GM18861 (cell line): ENCODE measurements around the gene SBF1.

Experiments
- ATAC-seq: cut with Tn5 transposase; IDR thresholded peaks from one replicate; pipeline ENCODE4 v1.9.1; 2021; ENCODE audit not compliant: unreplicated experiment

Gene SBF1

DNA sequence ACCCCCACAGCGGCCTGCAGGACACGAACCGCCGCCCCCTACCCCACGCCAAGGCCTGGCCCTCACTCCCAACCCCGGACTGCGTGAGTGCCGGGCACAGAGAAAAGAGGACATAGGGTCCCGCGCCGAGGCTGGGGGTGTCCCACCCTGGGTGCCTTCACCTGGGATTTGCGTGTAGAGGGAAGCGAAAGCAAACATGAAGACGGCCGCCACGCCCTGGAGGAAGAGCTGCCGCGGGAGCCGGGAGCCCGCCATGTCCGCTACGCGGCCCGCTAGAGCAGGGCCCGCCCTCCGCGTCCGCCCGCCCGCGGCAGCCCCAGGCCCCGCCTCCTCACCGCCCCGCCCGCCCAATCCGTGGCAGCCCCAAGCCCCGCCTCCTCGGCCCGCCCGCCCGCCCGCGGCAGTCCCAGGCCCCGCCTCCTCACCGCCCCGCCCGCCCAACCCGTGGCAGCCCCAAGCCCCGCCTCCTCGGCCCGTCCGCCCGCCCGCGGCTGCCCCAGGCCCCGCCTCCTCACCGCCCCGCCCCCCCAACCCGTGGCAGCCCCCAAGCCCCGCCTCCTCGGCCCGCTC lies 32.7 kb upstream of the SBF1 start, which contains the start of gene LMF2:
TSS of gene LMF2 (minus strand) at position 282 of the 570 bp plus-strand sequence. CDS start at position 255, 27 bp downstream.
- no peak for ATAC-seq

DNA sequence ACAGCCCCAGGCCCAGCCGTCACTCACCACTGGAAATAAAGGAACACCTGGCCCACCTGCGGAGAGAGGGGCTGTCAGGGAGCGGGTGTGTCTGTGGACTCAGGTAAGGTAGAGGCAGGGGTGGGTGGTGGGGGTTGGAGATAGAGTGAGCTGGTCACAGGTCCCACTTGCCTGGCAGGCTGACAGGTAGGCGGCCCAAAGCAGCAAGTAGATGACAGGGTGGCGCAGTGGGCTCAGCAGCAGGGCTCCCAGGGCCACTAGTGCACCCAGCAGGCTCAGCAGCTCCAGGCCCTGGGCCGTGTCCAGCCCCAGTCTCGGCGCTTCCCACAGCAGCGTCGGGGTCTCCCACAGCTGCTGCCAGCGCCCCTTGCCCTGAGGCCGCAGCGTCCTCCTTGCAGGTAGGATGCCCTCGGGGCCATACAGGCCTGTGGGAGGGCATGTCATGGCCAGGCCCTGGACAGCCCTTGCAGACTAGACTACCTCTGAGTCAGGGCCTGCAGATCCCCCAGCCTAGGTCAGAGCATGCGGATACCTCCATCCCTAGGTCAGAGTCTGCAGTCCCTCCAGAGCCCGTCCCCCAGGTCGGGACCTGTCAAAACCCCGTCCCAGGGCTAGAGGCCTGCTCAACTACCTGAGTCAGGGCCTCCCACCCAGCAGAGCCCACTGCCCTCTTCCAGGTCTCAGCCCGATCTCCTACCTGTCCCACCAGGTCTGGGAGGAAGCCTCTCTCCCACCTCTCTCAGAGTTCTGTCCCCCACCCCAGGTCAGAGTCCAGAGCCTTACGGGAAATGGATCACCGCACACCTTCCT lies 32.0 kb upstream of the SBF1 start:
- ATAC-seq, result no peak

DNA sequence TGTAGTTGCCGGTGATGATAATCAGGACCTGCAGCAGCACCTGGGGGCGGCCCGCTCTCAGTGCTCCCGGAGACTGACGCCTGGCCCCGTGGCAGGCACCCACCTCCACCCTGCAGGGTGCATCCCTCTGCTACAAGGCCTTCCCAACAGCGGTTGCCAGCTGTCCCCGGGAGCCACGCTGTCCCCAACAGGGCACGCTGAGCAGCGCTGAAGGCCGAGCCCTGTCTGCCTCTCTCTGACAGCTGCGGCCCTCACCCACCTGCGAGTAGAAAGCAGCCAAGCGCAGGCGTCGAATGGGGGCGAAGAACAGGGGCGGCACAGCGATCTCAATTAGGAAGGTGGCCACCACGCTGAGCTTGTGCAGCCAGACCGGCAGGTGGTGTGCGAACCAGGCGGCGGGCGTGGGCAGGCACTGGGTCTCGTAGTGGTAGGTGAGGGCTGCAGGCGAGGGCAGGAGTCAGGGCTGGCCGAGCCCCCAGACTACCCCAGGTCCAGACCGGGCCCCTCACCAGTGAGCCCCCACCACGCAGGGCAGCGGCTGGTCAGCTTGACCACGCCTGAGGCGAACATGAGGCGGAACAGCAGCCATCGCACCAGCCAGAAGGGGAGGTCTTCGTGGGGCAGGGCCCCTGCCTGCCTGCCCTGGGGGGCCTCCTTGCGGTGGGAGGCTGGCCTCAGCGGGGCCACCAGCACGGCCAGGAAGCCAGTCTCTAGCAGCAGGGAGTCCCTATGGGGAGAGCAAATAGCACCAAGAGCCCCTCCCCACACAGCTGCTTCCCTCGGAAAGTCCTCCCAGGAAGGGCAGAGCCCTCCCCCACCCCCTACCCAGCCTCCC lies 31.2 kb upstream of the SBF1 start:
- no peak for ATAC-seq

DNA sequence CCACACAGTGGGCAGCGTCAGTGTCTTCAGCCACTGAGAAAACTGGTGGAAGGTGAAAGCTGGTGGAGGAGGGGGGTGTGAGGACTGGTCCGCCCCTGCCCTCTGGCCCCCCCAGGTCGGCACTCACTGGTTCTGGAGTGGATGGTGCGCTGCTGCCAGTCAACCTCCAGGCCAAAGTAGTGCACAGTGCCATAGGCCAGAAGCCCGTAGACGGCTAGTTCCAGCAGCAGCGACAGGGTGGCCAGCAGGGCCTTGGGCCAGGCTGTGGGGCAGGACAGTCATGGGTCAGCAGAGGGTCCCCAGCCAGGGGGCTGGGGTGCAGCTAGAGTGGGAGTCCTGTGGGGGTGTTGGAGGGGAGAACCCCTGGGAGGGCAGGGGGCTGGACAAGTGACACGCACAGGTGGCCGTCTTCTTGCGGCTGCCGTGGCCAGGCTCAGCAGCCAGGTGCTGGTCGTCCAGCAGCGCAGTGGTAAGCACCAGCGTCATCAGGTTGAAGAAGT lies 30.5 kb upstream of the SBF1 start:
- no peak for ATAC-seq

DNA sequence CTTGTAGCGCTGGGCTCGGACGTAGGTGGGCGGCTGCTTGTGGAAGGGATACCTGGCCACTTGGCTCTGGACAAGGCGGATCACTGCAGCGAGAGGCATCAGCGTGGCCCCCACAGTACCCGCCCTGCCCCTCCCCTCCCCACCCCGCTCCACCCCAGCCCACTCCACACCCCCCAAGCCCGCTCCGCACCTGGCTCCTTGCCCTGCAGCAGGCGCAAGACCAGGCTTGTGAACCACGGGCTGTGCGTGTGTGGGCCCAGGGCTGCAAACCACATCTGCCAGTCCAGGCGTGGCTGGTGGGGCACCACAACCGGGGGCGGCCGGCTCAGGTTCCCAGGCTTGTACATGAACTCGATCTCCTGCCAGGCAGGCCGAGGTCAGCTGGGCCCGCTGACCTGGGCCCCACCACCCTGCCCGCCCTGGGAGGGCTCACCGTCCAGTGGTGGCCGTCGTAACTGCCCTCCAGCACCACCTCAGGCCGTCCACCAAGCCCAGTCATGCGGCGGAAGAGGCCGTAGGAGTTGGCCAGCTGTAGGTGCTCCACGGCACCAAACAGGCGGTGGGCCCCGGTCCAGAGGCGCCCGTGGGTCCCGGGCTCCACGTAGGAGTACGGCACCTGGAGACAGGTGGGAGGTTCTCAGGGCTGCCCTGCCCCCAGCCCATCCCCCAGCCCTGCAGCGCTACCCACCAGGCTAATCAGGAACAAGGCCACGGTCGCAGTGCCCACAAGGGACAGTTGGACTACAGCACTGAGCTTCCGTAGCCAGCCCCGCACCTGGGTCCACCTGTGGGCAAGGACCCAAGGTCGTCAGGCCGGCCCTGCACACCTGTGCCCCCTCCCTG lies 29.8 kb upstream of the SBF1 start:
- ATAC-seq, result no peak

DNA sequence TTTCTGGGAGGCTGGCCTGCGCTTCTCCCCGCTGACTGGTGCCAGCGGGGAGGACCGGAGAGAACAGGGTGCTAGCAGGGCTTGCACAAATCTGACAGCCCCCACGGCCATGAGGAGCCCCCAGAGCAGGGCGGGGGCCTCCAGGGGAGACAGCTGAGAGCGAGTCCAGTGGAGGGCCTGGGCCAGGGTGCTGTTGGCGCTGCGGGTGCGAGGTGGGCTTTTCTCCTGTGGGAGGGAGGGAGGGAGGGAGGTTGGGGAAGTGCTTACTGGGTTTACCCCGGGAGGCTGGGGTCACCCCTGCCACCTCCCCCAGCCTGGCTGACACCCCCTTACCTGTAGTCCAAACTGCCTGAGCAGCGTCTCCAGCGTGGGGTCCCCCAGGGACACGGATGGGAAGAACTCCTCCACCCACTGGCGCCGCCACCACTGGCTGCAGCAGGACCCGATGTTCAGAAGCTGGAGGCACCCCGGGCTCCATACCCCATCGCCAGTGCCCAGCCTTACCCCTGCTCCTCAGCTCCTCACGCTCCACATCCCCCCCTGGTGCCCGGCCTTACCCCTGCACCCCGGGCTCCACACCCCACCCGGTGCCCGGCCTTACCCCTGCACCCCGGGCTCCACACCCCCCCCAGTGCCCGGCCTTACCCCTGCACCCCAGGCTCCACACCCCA lies 28.8 kb upstream of the SBF1 start:
- ATAC-seq, result no peak

DNA sequence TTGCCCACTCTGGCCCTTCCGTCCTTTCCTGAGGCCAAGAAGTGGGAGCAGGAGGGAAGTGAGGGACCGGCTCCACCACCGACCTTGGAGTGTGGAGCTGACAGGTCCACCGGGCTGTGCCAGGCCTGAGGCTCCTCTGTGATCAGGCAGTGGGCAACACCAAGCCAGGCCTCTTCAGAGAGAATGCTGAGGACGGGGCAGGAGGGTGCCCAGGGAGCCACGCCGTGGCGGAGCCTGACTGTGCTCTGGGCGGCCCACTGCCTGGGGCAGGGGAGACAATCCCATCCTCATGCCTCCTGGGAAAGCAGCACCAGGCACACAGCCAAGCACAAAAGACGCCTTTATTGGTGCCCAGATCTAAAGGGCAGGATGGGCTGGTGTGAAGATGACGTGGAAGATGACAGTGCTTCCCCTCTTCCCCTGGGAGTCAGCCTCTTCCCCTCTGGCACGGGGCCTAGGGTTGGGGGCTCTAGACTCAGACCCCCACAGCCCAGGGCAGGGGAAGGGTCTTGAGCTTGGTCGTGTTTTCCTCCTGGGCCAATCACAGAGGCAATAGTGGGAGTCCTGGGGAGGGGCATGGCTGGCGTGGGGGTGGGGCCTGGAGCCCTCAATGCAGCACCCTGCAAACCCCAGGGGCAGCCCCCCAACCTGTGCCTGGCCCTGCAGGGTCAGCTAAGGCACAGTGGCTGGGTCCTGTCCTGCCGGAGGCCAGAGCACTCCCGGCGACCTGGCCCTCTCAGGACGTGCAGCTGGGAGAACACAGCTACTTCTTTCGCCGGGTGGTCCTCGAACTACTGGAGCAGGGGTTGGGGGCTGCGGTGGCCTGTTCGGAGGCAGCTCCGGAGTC lies 28.0 kb upstream of the SBF1 start:
- no peak for ATAC-seq

DNA sequence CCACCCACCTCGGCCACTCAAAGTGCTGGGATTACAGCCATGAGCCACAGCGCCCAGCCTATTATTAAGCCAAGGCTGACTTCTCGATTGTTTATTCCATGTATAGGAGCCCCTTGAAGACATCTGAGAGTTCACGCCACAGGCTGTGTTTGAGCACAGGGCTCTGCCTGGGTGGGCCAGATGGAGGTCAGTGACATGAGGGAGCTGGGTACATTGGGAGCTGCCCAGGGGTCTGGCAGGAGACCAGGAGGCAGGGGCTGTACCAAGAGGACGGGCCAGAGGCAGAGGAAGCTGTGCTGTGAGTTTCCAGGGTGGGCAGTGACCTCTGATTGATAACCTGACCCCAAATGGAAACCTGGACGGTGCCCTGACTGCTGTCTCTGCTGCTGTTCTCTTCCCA lies 27.3 kb upstream of the SBF1 start:
- ATAC-seq, result no peak

DNA sequence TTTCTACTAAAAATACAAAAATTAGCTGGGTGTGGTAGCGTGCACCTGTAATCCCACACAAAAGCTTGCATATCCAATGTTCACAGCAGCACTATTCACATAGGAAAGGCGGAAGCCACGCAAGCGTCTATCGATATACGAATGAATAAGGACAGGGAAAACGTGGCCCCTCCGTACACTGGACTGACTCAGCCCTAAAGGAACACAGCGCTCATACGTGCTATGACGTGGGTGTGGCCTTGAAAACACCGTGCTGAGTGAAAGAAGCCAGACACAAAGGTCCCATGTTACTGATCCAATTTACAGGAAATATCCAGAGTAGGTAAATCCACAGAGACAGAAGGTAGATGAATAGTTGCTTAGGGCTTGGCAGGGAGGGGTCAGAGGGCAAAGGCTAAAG lies 25.6 kb upstream of the SBF1 start:
- no peak for ATAC-seq

DNA sequence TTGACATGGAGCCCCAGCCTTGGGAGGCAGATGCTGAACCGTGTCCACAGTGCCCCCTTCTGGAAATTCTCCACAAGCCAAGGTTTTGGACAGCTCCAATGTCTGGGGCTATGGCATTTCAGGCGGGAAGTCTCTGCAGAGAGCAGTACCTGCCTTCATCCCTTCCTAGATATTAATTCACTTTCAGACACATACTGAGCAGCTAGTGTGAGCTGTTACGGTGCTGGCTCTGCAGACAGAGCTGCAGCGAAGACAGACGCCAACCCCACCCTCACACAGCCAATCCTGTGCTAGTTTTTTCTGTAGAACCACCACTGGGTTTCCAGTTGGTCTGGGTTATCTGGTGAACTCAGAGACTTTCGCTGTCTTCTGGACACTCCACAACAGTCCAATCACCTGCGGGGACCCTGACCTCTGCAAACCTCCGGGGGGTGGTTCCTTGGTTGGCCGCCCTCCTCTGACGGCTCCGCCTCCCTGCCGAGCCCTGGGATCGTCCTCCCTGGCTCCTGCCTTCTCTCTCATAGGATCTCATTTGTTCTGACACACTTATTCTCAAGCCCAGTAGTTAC lies 23.6 kb upstream of the SBF1 start:
- no peak for ATAC-seq

DNA sequence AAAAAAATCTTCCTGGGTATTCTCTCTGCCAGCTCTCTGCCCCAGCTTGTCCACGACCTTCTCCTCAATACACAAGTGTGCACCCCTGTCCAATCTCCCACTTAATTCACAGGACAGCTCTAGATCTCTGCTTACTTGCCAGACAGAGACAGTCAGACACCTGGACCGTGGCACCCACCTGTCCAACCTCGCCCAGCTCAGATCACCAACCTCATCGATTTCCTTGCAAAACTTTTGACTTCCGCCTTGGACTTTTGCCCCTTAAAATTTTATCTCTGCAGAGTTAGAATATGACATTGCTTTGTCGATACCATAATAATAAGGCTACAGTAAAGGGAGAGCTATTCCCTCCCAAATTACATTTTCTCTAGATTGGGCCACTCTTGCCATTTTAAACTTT lies 22.3 kb upstream of the SBF1 start:
- ATAC-seq, result no peak

DNA sequence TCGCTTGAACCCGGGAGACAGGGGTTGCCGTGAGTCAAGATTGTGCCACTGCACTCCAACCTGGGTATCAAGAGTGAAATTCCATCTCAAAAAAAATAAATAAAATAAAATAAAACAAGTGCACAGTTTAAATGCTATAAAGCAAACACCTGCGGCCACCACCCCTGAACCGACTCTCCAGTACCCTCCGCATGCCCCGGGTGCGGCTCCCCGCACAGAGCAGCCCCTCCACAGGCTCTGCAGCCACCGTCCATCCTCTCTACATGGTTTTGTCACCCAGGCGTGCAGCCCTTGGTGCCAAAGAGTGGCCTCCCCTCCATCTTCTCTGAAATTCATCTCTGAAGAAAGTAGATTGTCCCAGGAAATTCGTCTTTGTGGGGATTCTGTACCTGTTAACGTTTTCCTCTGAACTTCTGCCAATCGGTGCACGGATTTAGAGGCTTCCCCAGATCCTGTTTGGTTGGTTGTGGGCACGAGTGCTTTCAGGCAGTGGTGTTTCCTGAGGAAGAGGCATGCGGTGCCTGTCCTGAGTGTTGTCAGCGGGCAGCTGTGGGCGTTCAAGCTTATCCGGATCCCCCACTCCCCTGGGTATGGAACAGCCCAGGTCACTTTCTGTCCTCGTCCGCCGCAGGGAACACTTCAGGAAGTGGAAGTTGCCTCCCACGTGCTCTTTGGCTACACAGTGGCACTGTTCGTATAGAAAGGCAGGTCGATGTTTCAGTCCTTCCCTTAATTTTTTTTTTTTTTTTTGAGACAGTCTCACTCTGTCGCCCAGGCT lies 15.9 kb upstream of the SBF1 start:
- ATAC-seq, result no peak

DNA sequence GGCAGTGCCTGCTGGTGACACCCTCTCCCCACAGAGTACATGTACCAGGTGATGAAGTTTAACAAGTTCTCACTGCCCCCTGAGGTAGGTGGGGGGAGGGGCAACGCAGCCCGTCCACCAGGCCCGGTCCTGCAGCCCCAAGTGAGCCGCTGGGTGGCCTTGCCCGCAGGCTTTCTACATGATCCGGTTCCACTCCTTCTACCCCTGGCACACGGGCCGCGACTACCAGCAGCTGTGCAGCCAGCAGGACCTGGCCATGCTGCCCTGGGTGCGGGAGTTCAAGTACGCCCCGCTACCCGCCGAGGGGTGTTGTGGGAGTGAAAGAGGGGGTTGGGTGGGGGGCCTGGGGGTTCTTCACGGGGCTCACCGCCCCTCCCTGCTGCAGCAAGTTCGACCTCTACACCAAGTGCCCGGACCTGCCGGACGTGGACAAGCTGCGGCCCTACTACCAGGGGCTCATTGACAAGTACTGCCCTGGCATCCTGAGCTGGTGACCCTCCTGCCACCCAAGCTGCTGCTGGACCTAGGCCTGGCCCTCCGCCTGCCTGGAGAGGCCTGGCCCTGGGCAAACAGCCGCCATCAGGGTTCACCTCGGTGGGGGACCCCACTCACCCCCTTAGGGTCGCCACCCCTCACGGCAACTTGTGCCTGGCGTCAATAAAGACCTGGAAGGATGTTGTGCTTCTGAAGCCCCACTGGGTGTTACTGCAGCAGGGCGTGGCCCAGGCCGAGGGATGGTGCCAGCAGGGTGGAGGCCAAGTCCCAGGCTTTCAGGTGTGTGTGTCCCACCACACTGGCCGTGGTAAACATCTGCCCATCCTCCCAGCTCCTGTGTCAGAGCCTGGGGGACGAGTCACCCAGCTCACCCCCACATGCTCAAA lies 14.8 kb upstream of the SBF1 start:
- ATAC-seq, result no peak

DNA sequence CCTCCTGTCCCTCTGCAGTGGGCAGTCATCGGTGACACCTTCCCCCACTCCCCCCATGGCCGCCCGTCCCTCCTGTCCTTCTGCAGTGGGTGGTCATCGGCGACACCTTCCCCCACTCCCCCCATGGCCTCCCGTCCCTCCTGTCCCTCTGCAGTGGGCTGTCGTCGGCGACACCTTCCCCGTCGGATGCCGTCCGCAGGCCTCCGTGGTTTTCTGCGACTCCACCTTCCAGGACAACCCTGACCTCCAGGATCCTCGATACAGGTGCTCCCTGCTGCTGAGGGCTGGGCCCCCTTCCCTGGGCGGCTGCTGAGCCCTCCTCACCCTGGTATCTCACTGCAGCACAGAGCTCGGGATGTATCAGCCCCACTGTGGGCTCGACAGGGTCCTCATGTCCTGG lies 14.1 kb upstream of the SBF1 start:
- no peak for ATAC-seq

DNA sequence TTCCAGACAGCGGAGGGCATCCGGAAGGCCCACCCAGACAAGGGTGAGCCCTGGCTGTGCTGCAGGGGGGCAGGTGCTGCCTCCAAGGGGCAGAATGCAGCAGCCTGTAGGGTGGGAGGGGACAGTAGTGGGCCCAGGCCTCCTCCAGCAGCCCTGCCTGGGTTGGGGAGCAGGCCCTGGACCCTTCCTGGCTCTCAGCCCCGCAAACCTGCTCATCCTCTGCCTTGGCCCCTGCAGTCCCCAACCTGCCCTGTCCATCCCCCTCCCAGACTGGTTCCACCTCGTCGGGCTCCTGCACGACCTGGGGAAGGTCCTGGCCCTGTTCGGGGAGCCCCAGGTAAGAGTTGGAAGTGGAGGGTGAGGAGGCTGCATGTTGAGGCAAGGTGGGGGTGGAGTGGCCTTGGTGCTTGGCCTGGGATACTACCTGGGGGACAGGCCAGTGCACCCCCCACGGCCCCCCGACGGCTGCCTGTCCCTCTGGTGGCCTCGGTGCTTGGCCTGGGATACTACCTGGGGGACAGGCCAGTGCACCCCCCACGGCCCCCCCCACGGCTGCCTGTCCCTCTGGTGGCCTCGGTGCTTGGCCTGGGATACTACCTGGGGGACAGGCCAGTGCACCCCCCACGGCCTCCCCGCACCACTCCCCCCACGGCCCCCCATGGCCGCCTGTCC lies 13.3 kb upstream of the SBF1 start:
- no peak for ATAC-seq

DNA sequence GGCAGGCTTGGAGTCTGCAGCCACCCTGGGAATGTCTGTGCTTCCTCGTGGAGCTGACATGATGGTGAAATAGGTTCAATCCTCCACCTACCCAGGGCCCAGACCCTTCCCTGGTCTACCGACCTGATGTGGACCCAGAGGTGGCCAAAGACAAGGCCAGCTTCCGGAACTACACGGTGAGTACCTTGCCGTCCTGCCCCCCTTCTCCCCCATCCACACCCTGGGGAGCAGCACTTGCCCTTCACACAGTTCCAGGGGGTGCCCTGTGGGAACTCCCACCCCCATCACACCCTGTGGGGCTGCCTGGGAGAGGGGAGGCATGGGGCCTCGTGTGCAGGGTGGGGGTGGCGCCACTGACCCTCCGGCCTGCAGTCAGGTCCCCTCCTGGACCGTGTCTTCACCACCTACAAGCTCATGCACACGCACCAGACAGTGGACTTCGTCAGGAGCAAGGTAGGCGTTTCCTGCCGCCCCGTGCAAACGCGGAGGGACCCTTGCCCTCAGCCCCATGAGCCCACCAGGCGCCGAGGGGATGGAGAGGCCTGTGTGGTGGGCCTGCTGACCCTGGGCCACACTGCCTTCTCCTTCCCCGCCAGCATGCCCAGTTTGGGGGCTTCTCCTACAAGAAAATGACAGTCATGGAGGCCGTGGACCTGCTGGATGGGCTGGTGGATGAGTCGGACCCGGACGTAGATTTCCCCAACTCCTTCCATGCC lies 12.6 kb upstream of the SBF1 start:
- no peak for ATAC-seq
